Neural progenitor cell (in vitro differentiated cells): ENCODE results near the gene SMLR1.

Source experiments
- CTCF ChIP-seq: fragments of 200-600 bp; sonication (generic); IDR thresholded peaks from 2 replicates; pipeline ENCODE4 v1.5.1; 2017; ENCODE audit warnings: antibody characterized with exemption, mild to moderate bottlenecking
- EZH2 ChIP-seq: fragments of 200-600 bp; sonication (generic); IDR thresholded peaks from 2 replicates; pipeline ENCODE4 v1.6.1; 2017; ENCODE audit warnings: antibody characterized with exemption, mild to moderate bottlenecking, moderate library complexity

GRCh38 chr6:130863415-130864230, 36.4 kb downstream of the SMLR1 start:
- TF ChIP-seq CTCF (no peak), EZH2 (no peak)
